GM19240 (cell line): ENCODE measurements around the gene VWA7.

Experiments used
- DNase-seq: peaks from one replicate; pipeline ENCODE4 v3.0.0; 2011; ENCODE audit warnings: low spot score; ENCODE audit not compliant: insufficient read length

The VWA7 gene

DNA sequence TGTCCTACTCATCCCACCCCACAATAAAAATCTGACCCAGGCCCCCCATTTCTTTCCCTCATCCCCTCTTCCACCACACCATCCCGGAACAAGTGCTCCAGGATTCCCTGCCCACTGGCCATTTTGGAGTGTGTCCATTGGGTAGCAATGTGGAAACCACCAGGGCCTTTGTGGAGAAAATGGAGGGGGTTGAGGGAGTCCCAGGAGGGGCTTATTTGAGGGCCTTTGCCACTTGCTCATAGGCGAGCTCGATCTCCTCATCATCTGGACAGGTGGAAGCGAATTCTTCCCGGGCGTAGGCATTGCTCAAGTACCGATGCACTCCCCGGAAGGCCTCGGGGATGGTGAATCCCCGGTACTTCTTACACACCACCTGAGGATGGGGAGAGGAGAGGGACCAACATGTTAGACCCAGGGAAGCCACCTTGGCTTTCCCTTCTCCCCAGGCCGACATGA, 46.5 kb downstream of the VWA7 start:
- DNase-seq: no peak

DNA sequence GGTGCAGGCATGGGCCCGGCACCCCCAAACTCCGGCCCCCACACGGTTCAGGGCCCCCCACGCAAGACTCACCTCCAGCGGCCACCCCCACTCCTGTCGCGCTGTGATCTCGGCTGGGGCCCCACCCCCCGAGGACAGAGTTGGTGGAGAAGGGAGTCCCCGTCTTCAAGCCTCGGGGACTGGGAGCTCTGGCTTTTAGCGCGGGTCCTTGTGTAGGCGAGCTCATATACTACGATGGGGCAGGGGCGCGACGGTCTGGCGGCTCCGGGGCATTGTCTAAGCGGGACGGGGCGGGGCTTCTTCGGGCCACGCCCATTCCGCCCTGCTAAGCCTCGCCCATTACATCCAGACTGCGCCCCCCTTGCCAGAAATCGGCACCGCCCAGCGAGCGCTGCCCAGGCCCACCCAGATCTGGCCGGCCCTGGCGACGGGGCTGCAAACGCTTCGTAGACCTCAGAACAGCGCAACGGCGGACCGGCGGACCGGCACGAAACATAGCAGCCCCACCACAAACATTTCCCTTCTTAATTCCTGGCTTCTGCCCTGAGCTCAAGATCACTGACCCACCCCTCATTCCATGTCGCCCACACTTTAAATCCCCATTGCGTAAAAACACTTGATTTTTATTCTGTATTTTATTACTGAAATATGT, 47.0 kb downstream of the VWA7 start:
- no peak for DNase-seq

DNA sequence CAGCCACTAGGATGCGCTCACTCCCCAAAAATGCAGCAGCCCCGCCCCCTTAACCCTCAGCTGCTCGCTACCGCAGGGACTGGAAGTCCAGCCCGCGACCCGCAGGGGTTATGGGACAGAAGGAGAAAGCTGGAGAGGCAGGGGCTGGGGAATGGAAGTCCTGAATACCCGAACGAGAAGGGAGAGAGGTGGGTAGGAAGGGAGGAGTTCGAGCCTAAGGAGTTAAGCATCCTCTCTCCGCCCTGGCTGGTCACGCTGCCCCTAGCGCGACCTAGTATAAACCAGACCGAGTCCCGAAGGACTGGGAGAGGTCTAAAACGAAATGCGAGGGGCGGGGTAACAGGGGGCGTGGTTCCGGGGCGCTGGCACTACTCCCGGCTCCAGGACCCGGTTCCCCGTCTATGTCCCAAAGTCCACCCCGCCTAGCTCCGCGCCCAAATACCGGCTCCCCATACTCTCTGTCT, 47.6 kb downstream of the VWA7 start:
- no peak for DNase-seq

DNA sequence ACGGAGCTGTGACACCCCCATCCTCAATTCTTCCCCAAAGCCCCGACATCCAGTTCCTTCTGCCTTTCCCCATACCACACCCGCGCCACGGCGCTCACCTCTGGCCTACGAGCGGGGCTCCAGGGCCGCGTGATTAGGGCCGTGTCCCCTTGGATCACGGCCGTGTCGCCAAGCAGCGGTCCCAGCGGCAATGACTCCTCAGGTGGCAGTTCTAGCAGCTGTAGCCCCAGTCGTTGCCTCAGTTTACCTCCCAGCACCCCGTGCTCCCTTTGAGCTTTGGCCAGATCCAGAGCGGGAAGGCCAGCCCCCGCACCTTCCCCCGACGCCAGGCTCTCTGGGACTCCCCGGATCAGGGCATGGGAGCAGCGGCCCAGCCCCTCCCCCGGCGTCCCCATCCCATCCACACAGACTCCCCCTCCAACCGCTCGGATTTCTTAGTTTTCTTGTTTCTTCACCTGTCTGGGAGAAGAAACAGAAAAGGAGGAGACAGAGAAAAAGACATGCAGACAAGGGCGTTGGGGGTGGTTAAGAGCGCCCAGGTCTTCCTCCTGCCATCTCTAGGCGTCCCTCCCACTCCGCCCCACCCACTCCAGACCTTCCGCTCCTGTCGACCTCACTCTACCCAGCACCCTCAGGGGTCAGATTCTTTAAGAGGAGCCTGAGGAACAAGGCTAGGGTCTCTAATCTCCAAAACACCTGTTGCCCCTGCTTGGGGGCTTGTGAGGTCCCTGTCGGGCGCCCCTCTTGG, 48.2 kb downstream of the VWA7 start, which contains the start of gene DDAH2:
Gene DDAH2, minus strand, starts transcription at position 533 of the 748 bp plus-strand sequence. Its CDS starts 138 bp downstream, at position 395.
- DNase-seq: no peak

DNA sequence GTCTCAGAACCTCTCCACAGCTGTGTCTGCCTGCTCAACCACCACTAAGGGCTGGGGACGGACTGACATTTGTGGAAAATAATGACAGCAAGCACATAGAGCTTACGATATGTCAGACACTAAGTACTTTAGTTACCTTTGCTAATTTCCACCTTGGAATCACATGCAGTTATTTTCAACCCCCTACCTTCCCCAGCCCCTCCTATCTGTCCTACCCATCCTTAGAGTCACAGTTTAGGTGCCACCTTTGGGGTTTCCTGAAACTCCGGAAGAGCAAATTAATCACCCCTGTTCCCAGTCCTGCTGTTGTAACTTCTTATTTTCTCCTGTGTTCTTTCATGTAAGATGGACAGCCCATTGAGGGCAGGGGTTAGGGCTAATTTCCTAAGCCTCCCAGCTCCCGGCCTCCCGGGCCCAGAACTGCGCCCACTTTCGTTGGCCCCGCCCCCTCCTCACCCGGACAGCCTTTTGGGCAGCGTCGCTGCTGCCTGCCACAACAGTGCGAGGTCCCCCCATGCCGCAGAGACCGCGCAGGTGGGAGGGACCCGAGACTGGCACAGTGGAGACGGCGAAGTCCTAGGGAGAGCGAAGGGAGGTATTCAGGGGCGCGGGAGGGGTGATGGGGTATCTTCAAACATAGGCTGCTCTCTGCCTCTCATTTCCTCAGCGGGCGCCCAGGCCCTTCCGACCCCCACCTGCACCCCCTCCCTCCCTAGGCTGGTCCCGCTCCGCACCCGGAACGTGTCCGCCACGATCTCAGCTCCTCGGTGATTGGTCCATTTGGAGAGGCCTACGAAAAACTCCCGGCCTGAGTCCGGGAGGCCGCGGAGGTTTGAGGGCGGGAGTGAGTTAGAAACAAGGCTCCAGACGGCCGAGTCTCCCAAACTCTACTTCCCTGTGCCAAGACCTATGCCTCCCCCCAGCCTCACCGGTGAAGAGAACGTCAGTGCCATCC, 49.1 kb downstream of the VWA7 start:
- DNase-seq: no peak

DNA sequence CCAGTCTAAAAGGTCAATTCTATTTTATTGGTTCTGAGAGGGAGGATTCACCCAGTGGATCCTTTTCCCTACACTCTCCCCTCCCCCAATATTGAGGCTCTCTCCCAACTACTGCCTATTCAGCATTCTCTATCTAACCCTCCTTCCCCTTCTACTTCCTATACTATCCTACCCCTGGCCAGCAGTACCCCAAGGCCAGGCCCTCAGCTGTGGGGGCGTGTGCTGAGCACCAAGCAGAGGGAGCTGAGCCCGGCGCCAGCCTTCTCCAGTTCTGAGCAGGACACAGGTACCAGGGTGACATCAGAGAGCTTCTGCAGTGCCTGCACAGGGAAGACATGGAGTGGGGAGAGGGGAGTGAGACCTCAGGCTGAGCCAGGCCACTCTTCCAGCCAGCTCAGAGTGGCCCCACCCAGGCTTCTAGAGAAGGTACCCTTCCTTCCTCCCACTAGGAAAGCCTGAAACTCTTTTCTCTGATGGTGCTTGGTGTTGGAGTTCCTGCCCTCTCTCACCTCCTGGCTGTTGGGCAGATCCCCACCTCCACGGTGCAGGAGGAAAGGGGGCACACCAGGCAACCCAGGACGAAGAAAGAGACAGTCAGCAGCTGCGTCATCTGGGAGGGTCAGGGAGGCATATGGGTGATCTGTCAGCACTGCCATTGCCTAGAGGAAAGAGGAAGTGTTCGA, 50.0 kb downstream of the VWA7 start:
- no peak for DNase-seq

DNA sequence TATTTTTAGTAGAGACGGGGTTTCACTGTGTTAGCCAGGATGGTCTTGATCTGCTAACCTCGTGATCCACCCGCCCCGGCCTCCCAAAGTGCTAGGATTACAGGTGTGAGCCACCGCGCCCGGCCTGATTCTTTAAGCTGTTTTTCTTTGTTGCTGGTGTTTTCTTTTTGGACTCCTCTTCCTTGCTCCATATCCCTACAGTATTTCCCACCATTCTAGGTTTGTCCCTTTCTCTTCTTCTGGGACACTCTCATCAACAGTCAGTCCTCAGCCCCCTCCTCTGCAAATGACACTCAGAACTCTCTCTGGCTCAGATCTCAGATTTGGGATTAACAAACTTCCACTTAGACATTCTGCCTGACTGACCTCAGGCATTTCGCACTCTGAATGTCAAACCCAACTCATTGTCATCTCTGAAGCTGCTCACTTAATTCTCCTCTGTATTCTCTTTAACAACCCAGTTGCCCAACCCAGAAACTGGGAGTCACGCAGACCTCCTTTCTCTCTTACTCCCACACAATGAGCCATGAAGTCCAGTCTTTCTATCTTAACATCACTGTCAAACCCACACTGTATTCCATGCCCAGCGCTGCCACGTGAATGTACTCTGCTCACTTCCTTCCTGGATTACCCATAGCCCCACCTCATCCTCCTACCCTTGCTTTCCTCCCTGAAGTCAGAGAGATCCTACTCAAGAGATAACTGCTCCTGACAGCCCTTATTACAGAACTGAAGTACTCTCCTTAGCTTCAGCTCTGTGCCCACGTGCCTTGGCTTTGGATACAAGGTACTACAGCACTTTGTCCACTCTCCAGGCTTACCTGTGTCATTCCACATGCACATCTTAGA, 51.4 kb downstream of the VWA7 start:
- no peak for DNase-seq

DNA sequence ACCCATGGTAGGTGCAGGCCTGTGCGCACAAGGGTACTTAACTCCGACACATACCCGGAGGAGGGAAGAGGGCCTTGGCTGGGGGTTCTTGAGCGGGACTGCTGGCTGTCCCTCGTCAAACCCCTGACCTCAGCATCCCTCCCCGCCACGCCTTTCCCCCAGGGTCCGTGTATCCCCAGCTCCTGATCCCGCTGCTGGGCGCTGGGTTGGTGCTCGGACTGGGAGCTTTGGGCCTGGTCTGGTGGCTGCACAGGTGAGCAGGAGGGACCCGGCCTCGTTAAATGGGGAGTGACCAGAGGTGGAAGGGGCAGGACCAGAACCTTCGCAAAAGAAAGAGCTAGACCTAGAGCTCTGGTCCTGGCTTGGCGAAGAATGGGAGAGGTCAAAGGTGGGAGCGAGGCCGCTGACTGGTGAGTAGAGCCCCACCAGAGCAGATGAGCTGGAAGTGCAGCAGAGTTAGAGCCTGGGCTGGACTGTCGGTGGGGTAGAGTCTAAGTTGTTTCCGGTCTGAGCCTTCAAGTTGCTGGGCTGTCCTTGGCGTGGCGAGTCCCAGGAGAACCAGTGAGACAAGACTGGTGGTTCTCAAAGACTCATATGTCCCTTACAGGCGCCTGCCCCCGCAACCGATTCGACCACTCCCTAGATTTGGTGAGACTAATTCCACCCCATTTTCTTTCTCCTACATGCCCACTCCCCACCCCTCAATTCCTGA, 53.0 kb downstream of the VWA7 start:
- DNase-seq: no peak

DNA sequence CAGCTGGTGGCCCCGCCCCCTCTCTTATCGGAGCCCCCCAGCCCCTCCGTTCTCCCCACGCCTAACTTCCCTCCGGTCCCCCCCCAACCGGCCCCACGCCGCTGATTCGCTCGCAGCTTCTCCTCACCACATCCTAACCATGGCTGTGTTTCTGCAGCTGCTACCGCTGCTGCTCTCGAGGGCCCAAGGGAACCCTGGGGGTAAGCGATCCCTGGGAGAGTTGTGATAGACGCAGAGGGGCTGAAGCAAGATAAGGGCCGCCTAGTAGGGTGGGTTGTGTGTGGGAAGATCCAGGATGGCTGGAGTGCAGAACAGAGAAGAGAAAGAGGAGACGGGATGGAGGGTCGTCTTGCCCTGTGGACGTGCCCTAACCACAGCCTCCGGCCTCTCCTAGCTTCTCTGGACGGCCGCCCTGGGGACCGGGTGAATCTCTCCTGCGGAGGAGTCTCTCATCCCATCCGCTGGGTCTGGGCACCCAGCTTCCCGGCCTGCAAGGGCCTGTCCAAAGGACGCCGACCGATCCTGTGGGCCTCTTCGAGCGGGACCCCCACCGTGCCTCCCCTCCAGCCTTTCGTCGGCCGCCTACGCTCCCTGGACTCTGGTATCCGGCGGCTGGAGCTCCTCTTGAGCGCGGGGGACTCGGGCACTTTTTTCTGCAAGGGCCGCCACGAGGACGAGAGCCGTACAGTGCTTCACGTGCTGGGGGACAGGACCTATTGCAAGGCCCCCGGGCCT, 53.7 kb downstream of the VWA7 start, which contains the start of gene MPIG6B:
Gene MPIG6B, plus strand, starts transcription at position 129 of the 735 bp plus-strand sequence. Its CDS starts 11 bp downstream, at position 140.
- DNase-seq: no peak

DNA sequence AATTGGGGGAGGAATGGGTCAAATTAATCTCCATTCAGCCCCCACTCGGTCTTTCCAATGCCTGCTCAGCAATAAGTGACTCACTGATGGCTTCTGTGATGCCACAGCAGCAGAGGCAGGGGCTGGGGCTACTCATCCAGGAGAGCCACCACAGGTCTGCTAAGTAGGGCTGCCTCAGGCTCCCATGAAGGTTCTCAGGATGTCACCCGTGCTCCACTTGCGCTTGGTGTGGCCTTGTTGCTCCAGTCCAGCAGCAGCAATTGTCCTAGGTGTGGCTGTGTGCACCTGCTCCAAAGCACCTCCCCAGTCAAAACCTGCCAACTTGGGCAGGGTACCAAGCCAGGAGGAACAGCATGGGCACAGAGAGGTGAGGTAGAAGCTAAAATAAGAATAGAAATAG, 55.0 kb downstream of the VWA7 start:
- no peak for DNase-seq

DNA sequence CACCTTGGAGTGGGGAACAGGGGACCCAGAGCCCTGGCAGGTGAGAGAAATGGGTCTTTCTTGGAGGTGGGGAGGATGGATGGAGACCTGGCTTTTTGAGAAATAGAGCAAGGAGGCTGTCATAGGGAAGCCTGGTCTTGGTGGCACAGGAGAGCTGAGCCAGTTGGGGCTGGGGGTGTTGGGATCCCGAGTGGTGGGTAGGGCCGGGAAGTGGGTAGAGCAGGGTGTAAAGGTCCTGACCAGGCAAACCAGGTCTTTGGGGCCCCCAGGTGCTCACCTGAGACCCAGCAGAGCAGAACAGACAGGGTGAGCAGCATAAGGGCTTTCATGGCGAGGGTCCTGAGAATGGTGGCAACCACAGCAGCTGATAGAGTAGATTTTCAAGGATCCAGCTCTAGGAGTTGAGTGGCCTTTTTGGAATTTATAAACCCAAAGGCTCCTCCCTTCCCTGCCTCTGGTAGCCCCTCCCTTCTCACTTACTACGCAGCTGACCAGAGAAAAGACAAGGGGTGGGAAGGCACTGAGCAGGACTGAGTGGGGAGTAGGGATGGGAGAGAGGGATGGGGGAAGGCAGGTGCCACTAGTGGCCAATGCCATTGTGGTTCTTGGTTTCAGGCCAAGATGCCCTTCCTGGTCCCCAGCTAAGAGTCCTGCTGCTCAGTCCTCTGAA, 55.6 kb downstream of the VWA7 start, which contains the start of gene LY6G6C:
Gene LY6G6C, minus strand, starts transcription at position 396 of the 670 bp plus-strand sequence. Its CDS starts 67 bp downstream, at position 329.
- no peak for DNase-seq

DNA sequence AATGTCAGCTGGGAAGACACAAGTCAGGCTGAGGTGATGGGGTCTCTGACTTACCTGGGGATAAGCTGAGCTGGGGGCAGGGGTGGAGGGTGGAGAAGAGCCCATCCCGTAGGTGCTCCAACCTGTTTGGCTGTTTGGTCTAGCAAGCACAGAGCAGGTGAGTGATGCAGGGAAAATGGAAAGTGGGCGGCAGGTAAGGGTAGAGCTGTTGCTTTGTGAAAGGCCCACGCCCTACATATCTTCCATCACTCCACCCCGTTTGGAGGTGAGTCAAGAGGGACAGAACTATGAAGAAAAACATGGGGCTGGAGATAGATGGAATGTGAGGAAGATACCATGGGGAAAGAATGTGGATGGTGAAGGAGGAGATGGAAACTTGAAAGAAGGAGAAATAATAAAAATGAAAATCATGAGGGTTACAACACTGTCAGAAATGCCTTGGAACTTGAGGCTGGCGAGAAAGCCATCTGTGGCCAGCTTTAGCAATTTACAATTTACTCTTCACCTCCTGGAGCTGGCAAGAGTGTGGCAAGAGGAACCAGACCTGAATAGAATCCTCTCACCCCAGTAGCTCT, 56.8 kb downstream of the VWA7 start:
- DNase-seq: no peak

DNA sequence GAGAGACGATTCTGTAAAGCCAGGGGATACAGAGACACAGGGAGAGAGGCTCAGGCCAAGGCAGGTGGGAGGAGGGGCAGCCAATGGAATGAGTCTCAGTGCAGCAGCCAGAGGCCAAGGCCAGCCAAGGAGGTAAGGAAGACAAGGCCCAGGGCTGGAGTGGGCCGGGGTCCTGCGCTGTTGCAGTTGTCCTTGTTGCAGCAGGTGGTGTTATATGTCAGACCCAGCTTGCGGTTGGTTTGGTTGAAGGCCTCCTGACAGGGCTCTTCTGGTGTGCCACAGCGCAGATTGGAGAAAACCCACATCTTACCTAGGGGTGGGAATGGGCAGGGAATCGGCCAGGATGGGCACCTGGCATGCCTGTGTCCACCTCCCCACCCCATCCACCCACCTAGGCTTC, 58.1 kb downstream of the VWA7 start:
- no peak for DNase-seq

DNA sequence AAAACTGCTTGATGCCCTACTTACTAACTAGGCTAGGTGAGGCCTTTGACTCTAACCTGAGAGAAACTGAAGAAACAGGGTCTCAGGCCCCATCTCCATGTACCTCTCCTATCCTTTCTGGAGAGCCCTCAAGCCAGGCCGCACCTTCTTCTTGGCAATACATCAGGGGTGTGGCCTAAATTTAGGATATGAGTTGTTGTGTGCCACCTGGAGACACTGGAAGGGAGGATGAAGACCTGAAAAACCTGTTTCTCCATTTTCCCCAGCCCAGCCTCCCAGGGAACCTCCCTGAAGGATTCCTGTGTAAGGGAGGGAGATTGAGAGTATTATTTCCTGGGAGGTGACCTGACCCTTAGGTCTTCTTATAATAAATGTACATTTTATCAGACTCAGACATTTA, 58.9 kb downstream of the VWA7 start:
- DNase-seq: no peak

DNA sequence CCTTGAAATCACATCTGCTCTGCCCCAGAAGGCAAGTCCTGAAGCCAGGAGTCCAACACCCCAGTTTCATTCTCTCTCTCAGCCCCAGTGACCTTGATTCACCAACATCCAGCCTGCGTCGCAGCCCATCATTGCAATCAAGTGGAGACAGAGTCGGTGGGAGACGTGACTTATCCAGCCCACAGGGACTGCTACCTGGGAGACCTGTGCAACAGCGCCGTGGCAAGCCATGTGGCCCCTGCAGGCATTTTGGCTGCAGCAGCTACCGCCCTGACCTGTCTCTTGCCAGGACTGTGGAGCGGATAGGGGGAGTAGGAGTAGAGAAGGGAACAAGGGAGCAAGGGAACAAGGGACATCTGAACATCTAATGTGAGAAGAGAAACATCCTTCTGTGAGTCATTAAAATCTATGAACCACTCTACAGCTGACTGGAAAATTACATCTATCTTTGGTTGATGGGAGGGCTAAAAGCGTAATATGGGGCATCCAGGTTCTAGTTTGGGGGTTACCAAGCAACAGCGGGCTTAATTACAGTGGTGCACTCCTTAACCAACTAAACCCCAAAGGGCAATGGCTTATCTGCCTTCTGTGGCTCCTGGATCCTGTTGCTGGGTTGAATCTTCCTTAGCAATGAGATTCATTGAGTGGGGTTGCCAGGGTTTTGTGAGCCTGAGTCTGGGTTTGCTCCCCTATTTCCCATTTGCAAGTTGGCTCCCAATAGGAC, 59.5 kb downstream of the VWA7 start:
- DNase-seq: no peak
